Left lung (tissue), 10 donors: Measurements from ENCODE around the gene TSHZ2. TPM values are rescaled to one million over a fixed set of nuclear protein-coding genes. Genes with fewer than 3 reads are reported as not detected.

Source experiments
- ATAC-seq: fragments of 200-7000 bp; cut with Tn5 transposase; one replicate; pipeline ENCODE4 v1.9.1; 2020; ENCODE audit warnings: moderate library complexity
- DNase-seq, 4 donors: peaks; one replicate each; pipeline ENCODE4 v3.0.0-alpha.2; 2013 to 2020
- H3K27ac ChIP-seq, 2 donors: fragments of 200-600 bp; sonication (generic) in 1 of 2; one replicate each; pipeline versions ENCODE4 v1.5.0 to v1.8.0; 2020 to 2021
- H3K27me3 ChIP-seq, 2 donors: fragments of 200-600 bp; sonication (generic) in 1 of 2; one replicate each; pipeline versions ENCODE4 v1.5.0 to v1.8.0; 2020 to 2021
- H3K36me3 ChIP-seq, 2 donors: fragments of 200-600 bp; sonication (generic) in 1 of 2; one replicate each; pipeline versions ENCODE4 v1.5.0 to v1.8.0; 2020 to 2021
- H3K4me1 ChIP-seq, 2 donors: fragments of 200-600 bp; one replicate each; pipeline ENCODE4 v1.8.0; 2021
- H3K4me3 ChIP-seq, 2 donors: fragments of 200-600 bp; sonication (generic) in 1 of 2; one replicate each; pipeline versions ENCODE4 v1.5.0 to v1.8.0; 2020 to 2021; ENCODE audit warnings: mild to moderate bottlenecking in 1 of 2
- H3K9me3 ChIP-seq, 2 donors: fragments of 200-600 bp; sonication (generic) in 1 of 2; one replicate each; pipeline versions ENCODE4 v1.5.0 to v1.8.0; 2020 to 2021
- intact Hi-C, 2 donors: fragments of 100-400 bp; cut with DNase I; formaldehyde crosslinking; loops; one replicate each; pipeline versions ENCODE4 v1.11.2 to v1.14.2; 2022
- polyA plus RNA-seq, 6 donors: library from polyadenylated mRNA; unstranded; fragments of 120-200 nt; gene quantifications; one replicate each; pipeline ENCODE4 v1.2.1, GENCODE V29; 2013; ENCODE audit not compliant: insufficient read length in 6 of 6
- total RNA-seq, 2 donors: library from RNA; stranded (reverse); fragmentation: NEBNext Ultra II Directional; extraction: Animal tissue kit (Norgen Biotek cat#: 25700); gene quantifications; one replicate each; pipeline ENCODE4 v1.2.1, GENCODE V29; 2021
- TF ChIP-seq, protein P1 (sequence below), 2 donors: fragments of 200-600 bp; sonication (generic) in 1 of 2; IDR thresholded peaks; one replicate each; pipeline versions ENCODE4 v1.5.0 to v1.8.0; 2021; ENCODE audit warnings: antibody characterized with exemption in 2 of 2
- donor health status: DM: no; HTN: yes; CAD: no.
- donor health status: DM: no; HTN: no; CAD: no.

TSHZ2 gene
- total and polyA plus RNA-seq, 8 donors, result 7.6 to 20.7 (median 13.9) TPM

DNA sequence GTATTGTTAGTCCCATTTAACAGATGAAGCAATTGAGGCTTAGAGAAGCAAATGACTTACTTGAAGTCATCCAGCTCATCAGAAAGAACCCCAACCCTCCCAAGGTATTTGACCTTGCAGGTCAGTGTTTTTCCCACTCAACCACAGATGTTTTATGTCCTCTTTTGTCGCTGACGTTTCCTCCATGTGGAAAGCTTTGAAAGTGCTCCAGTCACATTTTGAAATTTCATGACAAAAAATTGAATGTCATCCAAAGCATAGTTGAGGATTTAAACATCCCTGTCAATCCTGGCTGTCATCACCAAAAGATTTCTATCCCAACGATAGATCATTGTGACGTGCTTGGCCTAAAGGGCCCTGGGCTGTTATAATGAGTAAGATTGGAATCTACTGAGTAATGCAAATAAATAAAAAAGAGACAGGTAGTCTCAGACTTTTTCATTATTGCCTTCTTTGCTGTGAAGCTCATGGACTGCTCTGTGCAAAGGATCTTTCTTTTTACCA, 102.7 kb downstream of the TSHZ2 start:
- H3K4me1 ChIP-seq, result peaks cover 2 to 3% of the 10 kb centered on the region in 2 donors

DNA sequence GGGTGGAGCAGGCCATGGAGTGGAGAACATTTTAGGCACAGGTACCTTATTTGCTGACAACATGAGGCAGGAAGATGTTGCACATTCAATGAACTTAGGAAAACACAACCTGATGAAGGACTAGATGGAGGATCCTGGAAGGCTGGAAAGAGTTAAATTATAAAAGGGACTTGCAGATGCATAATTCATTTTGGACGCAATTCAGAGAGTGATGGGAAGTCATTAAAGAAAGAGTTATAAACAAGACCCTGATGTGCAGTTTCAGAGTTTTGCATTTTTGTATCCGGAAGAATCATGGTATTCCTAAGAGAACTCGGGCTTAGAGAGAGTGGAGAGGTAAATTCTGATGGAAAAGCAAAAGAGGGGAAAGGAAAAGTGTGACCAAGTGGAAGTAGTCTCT, 104.5 kb downstream of the TSHZ2 start:
- Histone ChIP-seq H3K36me3 (no peaks in the 10 kb centered on the region), H3K27ac (no peak overlapping the region), H3K27me3 (peaks cover 0 to 10% of the 10 kb centered on the region in 2 donors), H3K4me3 (no peak overlapping the region), H3K9me3 (no peaks in the 10 kb centered on the region), H3K4me1 (peaks cover 3 to 14% of the 10 kb centered on the region in 2 donors)
- intact Hi-C loops, result no loop called here
- TF ChIP-seq, protein P1, sequence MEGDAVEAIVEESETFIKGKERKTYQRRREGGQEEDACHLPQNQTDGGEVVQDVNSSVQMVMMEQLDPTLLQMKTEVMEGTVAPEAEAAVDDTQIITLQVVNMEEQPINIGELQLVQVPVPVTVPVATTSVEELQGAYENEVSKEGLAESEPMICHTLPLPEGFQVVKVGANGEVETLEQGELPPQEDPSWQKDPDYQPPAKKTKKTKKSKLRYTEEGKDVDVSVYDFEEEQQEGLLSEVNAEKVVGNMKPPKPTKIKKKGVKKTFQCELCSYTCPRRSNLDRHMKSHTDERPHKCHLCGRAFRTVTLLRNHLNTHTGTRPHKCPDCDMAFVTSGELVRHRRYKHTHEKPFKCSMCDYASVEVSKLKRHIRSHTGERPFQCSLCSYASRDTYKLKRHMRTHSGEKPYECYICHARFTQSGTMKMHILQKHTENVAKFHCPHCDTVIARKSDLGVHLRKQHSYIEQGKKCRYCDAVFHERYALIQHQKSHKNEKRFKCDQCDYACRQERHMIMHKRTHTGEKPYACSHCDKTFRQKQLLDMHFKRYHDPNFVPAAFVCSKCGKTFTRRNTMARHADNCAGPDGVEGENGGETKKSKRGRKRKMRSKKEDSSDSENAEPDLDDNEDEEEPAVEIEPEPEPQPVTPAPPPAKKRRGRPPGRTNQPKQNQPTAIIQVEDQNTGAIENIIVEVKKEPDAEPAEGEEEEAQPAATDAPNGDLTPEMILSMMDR (IDR thresholded peaks at IDR 0.05), result no peak
- no peak for DNase-seq
- ATAC-seq, result no peak

More for the DNA sequence above, 102.7 kb downstream of the TSHZ2 start:
- Histone ChIP-seq H3K27me3 (peaks cover 0 to 14% of the 10 kb centered on the region in 2 donors), H3K36me3 (no peaks in the 10 kb centered on the region), H3K9me3 (no peaks in the 10 kb centered on the region), H3K4me3 (no peak overlapping the region), H3K27ac (no peak overlapping the region)
- intact Hi-C loops, result no loop called here
- DNase-seq (no peak), ATAC-seq (no peak)
- TF ChIP-seq, protein P1 (IDR thresholded peaks at IDR 0.05), result no peak

DNA sequence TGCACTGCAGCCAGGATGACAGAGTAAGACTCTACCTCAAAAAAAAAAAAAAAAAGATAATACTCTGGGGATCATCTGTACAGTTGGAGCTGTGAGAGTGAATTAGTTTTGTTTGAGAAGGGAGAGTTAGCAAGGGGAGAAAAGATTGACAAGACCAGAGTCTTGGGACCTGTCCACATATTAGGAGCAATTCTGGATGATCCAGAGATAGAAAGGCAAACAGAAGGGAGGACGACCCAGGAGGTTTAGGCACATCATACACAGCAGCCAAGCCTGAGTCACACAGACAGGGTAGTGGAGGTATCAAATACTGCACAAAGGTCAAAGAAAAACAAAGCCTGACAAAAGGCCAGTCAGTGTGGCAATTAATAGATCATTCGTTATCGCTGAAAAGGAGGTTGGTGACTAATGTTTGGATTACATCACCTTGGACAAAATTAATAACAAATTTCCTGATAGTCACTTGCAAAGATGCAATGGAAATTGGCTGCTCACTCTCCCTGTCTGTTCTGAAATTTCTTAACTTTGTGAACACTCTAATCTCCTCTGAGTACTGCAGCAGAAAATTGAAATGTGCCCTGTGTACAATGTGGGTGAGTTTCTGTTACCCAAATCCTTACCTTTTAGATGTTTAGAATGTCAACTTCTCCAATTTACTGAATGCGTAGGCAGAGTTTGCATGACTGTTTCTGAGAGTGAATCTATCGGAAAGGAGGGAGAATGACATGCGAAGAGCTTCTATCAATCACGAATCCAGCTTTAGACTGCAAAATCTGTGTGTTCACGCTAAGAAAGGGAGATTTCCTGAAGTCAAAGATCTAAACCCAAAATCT, 105.4 kb downstream of the TSHZ2 start:
- ATAC-seq, result peak; percentile 40
- no peak overlapping the region for H3K27ac ChIP-seq
- H3K27me3 ChIP-seq, result peaks cover 0 to 1% of the 10 kb centered on the region in 2 donors

DNA sequence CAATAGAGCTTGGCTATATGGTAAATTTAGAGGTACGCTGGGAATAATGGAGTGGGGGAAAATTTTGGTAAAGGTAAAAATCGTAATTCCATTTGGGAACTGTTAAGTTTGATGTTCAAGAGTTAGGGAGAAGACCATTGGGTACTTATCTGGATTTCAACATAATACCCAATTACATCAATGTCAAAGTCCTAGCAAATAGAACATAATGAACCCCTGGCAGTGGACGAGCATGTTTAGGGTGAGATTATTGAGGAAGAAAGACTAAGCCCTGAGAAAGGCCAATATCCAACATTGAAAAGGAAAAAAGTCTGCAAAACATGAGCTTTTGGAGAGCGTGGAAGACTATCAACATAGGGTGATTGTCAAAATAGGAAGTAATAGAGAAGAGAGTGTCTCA, 106.6 kb downstream of the TSHZ2 start:
- no peaks in the 10 kb centered on the region for H3K36me3 ChIP-seq
- no peaks in the 10 kb centered on the region for H3K9me3 ChIP-seq
- H3K27ac ChIP-seq, result no peak overlapping the region
- H3K27me3 ChIP-seq, result no peaks in the 10 kb centered on the region
- DNase-seq (no peak), ATAC-seq (no peak)
- intact Hi-C loops, result no loop called here
- no peak overlapping the region for H3K4me3 ChIP-seq
- H3K4me1 ChIP-seq, result peaks cover 3 to 14% of the 10 kb centered on the region in 2 donors
- TF ChIP-seq, protein P1 (IDR thresholded peaks at IDR 0.05), result no peak

More for the DNA sequence above, 105.4 kb downstream of the TSHZ2 start:
- intact Hi-C loops, result no loop called here
- no peak for DNase-seq
- Histone ChIP-seq H3K36me3 (no peaks in the 10 kb centered on the region), H3K4me1 (peaks cover 3 to 14% of the 10 kb centered on the region in 2 donors), H3K4me3 (no peak overlapping the region), H3K9me3 (no peaks in the 10 kb centered on the region)
- TF ChIP-seq, protein P1 (IDR thresholded peaks at IDR 0.05), result no peak

DNA sequence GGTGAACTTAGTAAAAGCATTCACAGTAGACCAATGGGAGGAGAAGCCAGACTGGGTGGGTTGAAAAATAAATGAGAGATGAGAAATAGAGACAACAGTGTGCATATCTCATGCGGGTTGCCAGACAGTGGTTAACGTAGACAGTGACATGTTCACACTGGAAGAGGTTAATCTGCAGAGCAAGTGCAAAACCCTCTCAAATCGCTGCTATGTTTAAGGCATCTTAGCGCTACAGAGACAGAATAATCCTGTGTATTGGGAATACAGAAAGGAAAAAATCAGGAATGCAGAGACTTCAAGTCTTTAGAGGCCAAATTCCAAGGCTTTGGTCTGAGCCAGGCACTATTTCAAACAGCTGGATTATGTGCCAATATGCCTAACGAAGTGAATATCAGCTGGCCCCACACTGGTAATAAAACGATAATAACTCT, 107.1 kb downstream of the TSHZ2 start:
- no peak overlapping the region for H3K4me3 ChIP-seq
- H3K36me3 ChIP-seq, result no peaks in the 10 kb centered on the region
- H3K27me3 ChIP-seq, result no peaks in the 10 kb centered on the region
- no peaks in the 10 kb centered on the region for H3K9me3 ChIP-seq
- no peak for ATAC-seq
- H3K4me1 ChIP-seq, result peaks cover 3 to 14% of the 10 kb centered on the region in 2 donors
- no peak overlapping the region for H3K27ac ChIP-seq
- TF ChIP-seq, protein P1 (IDR thresholded peaks at IDR 0.05), result no peak
- no peak for DNase-seq
- intact Hi-C loops, result no loop called here
